K562 (cell line): ENCODE data around the gene UQCRH. TPM values are rescaled to one million over a fixed set of nuclear protein-coding genes. Genes with fewer than 3 reads are reported as not detected.

Experiments used
- HOXB6 ChIP-seq: fragments of 250-450 bp; sonication (Bioruptor Pico); IDR thresholded peaks from 2 replicates; pipeline ENCODE4 v1.5.1; 2022; ENCODE audit warnings: mild to moderate bottlenecking, borderline replicate concordance
- LCOR ChIP-seq: sonication (generic); formaldehyde crosslinking; IDR thresholded peaks from 2 replicates; pipeline ENCODE4 v1.8.0; 2022; ENCODE audit warnings: mild to moderate bottlenecking, missing genetic modification reagents
- POLR3A ChIP-seq: IDR thresholded peaks from 2 replicates; pipeline ENCODE4 v1.6.1; 2011; ENCODE audit warnings: borderline replicate concordance, mild to moderate bottlenecking, moderate library complexity; ENCODE audit not compliant: insufficient read length, insufficient read depth; ENCODE audit errors: extremely low read depth
- ZNF79 ChIP-seq: fragments of 250-450 bp; sonication (Bioruptor Pico); IDR thresholded peaks from 2 replicates; pipeline ENCODE4 v1.4.0; 2020; ENCODE audit warnings: low read depth, mild to moderate bottlenecking, moderate library complexity
- polyA plus RNA-seq, 8 experiments: library from polyadenylated mRNA; depleted of rRNA in 4 of 8; stranded (reverse) in 5 of 8; unstranded in 3 of 8; fragments of >200 nt; fragmentation: Nextera tagmentation in 2 of 8; fragmentation: Illumina TruSeq in 1 of 8; extraction: Ambion mirVana in 2 of 8; extraction: Trizol in 1 of 8; gene quantifications; 2 replicates each; pipeline versions ENCODE4 v1.2.1 to v1.2.3, GENCODE V29; 2011 to 2014; ENCODE audit warnings: inconsistent platforms in 1 of 8, missing spikeins in 1 of 8
- total RNA-seq, 7 experiments: library from RNA; depleted of rRNA in 6 of 7; stranded (reverse); fragments of >200 nt in 6 of 7; fragmentation: Illumina TruSeq in 2 of 7; extraction: Trizol in 2 of 7; gene quantifications; 2 replicates each; pipeline versions ENCODE4 v1.2.1 to v1.2.3, GENCODE V29; 2011 to 2021; ENCODE audit warnings: low replicate concordance in 1 of 7
- TF ChIP-seq, protein P1 (sequence below): sonication (generic); formaldehyde crosslinking; IDR thresholded peaks from 2 replicates; pipeline ENCODE4 v1.8.1; 2023; ENCODE audit warnings: missing genetic modification reagents, mild to moderate bottlenecking, borderline replicate concordance

UQCRH gene
- total and polyA plus RNA-seq, 9 of the 15 experiments (the other 6 are each of a cell fraction or from before 2014, with no cell fraction given): 1,267 to 5,184 (median 2,410) TPM

DNA sequence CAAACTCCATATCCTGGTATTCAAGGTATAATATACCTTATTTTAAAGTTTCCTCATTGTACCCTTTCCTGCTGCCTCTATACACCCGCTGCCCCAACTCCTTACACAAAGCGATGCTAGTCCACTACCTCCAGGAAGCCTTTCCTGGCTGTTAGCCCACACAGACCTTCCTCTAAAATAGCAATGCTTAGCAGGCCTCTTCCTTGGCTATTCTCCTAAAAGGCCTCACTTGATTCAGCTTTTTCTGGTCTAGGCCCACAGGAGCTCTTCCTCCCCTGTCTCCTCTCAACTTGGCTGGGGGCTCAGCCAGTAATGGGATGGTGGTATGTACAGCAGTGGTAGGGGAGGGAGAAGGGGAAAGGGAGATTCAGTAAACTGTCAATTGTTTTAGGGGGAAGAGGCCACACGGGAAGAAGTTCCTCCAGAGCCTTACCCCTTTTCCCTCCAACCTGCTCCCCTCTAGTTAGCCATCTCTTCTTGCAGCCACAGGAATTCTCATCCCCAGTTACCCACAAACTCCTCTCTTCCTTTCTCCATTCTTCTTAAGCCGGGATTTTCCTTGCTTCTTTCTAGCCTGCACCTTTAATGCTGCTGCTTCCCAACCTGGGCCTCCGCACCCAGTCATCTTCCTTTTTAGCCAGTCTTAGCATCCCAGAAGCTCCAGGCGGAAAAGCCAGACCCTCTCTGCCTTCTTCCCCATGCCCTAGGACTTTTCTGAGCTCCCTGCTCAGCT lies 2.7 kb upstream of the UQCRH start (continued):
- TF ChIP-seq, protein P1, sequence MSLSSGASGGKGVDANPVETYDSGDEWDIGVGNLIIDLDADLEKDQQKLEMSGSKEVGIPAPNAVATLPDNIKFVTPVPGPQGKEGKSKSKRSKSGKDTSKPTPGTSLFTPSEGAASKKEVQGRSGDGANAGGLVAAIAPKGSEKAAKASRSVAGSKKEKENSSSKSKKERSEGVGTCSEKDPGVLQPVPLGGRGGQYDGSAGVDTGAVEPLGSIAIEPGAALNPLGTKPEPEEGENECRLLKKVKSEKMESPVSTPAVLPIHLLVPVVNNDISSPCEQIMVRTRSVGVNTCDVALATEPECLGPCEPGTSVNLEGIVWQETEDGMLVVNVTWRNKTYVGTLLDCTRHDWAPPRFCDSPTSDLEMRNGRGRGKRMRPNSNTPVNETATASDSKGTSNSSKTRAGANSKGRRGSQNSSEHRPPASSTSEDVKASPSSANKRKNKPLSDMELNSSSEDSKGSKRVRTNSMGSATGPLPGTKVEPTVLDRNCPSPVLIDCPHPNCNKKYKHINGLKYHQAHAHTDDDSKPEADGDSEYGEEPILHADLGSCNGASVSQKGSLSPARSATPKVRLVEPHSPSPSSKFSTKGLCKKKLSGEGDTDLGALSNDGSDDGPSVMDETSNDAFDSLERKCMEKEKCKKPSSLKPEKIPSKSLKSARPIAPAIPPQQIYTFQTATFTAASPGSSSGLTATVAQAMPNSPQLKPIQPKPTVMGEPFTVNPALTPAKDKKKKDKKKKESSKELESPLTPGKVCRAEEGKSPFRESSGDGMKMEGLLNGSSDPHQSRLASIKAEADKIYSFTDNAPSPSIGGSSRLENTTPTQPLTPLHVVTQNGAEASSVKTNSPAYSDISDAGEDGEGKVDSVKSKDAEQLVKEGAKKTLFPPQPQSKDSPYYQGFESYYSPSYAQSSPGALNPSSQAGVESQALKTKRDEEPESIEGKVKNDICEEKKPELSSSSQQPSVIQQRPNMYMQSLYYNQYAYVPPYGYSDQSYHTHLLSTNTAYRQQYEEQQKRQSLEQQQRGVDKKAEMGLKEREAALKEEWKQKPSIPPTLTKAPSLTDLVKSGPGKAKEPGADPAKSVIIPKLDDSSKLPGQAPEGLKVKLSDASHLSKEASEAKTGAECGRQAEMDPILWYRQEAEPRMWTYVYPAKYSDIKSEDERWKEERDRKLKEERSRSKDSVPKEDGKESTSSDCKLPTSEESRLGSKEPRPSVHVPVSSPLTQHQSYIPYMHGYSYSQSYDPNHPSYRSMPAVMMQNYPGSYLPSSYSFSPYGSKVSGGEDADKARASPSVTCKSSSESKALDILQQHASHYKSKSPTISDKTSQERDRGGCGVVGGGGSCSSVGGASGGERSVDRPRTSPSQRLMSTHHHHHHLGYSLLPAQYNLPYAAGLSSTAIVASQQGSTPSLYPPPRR (CRISPR knock-in tag): 0 out of 2 replicates have a peak, but pooled peaks have one; percentile 34
- TF ChIP-seq POLR3A (no peak), HOXB6 (CRISPR knock-in tag) (no peak), LCOR (0 out of 2 replicates have a peak, but pooled peaks have one; percentile 40), ZNF79 (CRISPR knock-in tag) (no peak)
- TF ChIP-seq, all 486 proteins: peak for 10
